ENCODE results near the gene CTNNBL1.

GRCh38 chr20:37866051-37866450 lies 172.2 kb downstream of the CTNNBL1 start:
- no peak for TF ChIP-seq CTCF (conservative IDR thresholded peaks at IDR 0.05 in 1 of 2, IDR thresholded peaks at IDR 0.05 in 1 of 2; ENCODE audit: low read depth in 1 of 2, low read length in 2 of 2)
- TF ChIP-seq EZH2 (IDR thresholded peaks at IDR 0.05; ENCODE audit: low read length, missing control alignments): no peak
